Heart left ventricle (tissue), 16 donors: ENCODE measurements around the gene ZNF177. TPM values are rescaled to one million over a fixed set of nuclear protein-coding genes. Genes with fewer than 3 reads are reported as not detected.
A peak's percentile ranks its signal among the peaks of the same experiment; 100 is the strongest.

ENCODE experiments used
- ATAC-seq, 4 donors: fragments of 200-7000 bp; cut with Tn5 transposase; one replicate each; pipeline ENCODE4 v1.9.1; 2020 to 2022; ENCODE audit warnings: moderate library complexity in 4 of 4, mild to moderate bottlenecking in 3 of 4, moderate number of reproducible peaks in 1 of 4
- DNase-seq, 5 donors: peaks; one replicate each; pipeline ENCODE4 v3.0.0-alpha.2; 2020
- H3K27ac ChIP-seq, 12 donors: fragments of 200-600 bp; sonication (generic) in 4 of 12; one replicate each; pipeline versions ENCODE4 v1.5.0 to v1.8.0; 2016 to 2022; ENCODE audit warnings: mild to moderate bottlenecking in 2 of 12
- H3K27me3 ChIP-seq, 9 donors: fragments of 200-600 bp; sonication (generic) in 2 of 9; one replicate each; pipeline versions ENCODE4 v1.5.1 to v1.8.0; 2016 to 2022; ENCODE audit warnings: mild to moderate bottlenecking in 3 of 9
- H3K36me3 ChIP-seq, 9 donors: fragments of 200-600 bp; sonication (generic) in 2 of 9; one replicate each; pipeline versions ENCODE4 v1.5.0 to v1.8.0; 2018 to 2022; ENCODE audit warnings: mild to moderate bottlenecking in 2 of 9
- H3K4me1 ChIP-seq, 12 donors: fragments of 200-600 bp; sonication (generic) in 4 of 12; one replicate each; pipeline versions ENCODE4 v1.5.0 to v1.8.0; 2016 to 2022; ENCODE audit warnings: mild to moderate bottlenecking in 3 of 12
- H3K4me3 ChIP-seq, 12 donors: fragments of 200-600 bp; sonication (generic) in 4 of 12; one replicate each; pipeline versions ENCODE4 v1.5.0 to v1.8.0; 2017 to 2022; ENCODE audit warnings: mild to moderate bottlenecking in 9 of 12, moderate library complexity in 4 of 12
- H3K9me3 ChIP-seq, 12 donors: fragments of 200-600 bp; sonication (generic) in 4 of 12; one replicate each; pipeline versions ENCODE4 v1.5.0 to v1.8.0; 2016 to 2022; ENCODE audit warnings: mild to moderate bottlenecking in 1 of 12
- POLR2A ChIP-seq, 2 donors: fragments of 450-650 bp; IDR thresholded peaks; one replicate each; pipeline ENCODE4 v1.6.1; 2017; ENCODE audit warnings: antibody characterized with exemption in 2 of 2, mild to moderate bottlenecking in 2 of 2, moderate library complexity in 2 of 2
- WGBS, 4 donors: extraction: QIAGEN DNeasy Blood & Tissue Kit in 2 of 4; methylation state at CpG; one replicate each; pipeline versions ENCODE4 v1.1.5 to v1.1.7; 2013 to 2018; 5-methylcytosine and 5-hydroxymethylcytosine counted together
- intact Hi-C, 10 donors: fragments of 100-400 bp; cut with DNase I; formaldehyde crosslinking; loops; one replicate each; pipeline versions ENCODE4 v1.11.1 to v1.14.2; 2022
- polyA plus RNA-seq, 2 donors: library from polyadenylated mRNA; stranded (reverse); fragments of 200-250 nt; gene quantifications; one replicate each; pipeline ENCODE4 v1.2.3, GENCODE V29; 2013
- total RNA-seq, 9 donors: library from RNA; depleted of rRNA in 2 of 9; stranded (reverse); fragments of >200 nt in 2 of 9; fragmentation: NEBNext Ultra II Directional in 3 of 9; extraction: Animal tissue kit (Norgen Biotek cat#: 25700) in 3 of 9; gene quantifications; one replicate each; pipeline versions ENCODE4 v1.1.0 to v1.2.4, GENCODE V29; 2016 to 2023
- TF ChIP-seq, protein P1 (sequence below), 12 donors: fragments of 200-600 bp; sonication (generic) in 4 of 12; IDR thresholded peaks; one replicate each; pipeline versions ENCODE4 v1.5.0 to v1.8.0; 2018 to 2022; ENCODE audit warnings: antibody characterized with exemption in 12 of 12, mild to moderate bottlenecking in 5 of 12
- donor health status: ischemic (EF 13 %, LVEDD 7.1; RV severe dilation, severe dysfunction).
- donor health status: healthy with polysubstance abuse.
- donor health status: DM: no; HTN: yes; CAD: no.
- donor health status: DM: no; HTN: no; CAD: no.
- donor health status: ischemic (EF 25% LVEDD 6.9; RV normal size, moderate dysfunction).
- donor health status: ischemic (EF 25% LVEDD 5.7; RV mildly dilated, moderate dysfunction).
- donor health status: healthy.
- donor health status: DM: yes; HTN: yes; CAD: no.
- donor health status: ischemic (EF 35%, LVEDD 5.7; RV mildly dilated, moderate dysfunction).
- donor health status: nonischemic (EF 11% LVEDD 7.7; RV severe dilation, severe dysfunction).
- donor health status: DM: yes; HTN: yes; CAD: no.
- donor health status: PGD.
- donor health status: ischemic (EF 29% LVEDD 5.4; RV normal size, mild dysfunction).
- donor health status: nonischemic (EF 23%, LVEDD 6.1; RV moderate dilation, normal function).

ZNF177 gene
- total and polyA plus RNA-seq, 11 donors: 1.0 to 4.6 (median 1.8) TPM

DNA sequence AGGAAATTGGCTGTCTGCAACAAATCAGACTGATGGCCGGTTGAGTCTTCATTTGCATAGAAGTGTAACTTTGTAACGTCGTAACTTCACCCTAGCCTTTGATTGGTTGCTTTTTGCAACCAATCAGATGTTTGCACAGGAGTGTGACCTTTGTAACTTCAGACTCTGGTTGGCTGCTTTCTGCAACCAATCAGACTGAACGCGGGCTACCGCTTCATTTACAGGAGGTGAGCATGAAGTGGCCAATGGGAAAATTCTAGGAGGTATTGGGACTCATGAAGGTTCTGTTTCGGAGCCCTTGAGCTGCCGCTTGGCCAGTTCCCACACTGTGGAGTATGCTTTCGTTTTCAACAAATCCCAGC is 39.3 kb upstream of the ZNF177 start:
- 0 to 3% (median 1%) methylated on average over 9 of the region's 9 CpGs for WGBS, 4 donors
- peak overlapping the region; percentile 51 to 96 (median 72) for H3K4me3 ChIP-seq
- peak overlapping the region; percentile 69 to 93 (median 88) for H3K27ac ChIP-seq
- no peaks in the 10 kb centered on the region for H3K27me3 ChIP-seq
- intact Hi-C loops: loop anchor here in 3 of 10 donors (5.0 to 10.0 kb wide), 2 partner anchors 111 to 214 kb away; partner anchors contain the start of genes ZNF266 (in 2 of the 3) and ZNF426 (in 1 of the 3)
- ATAC-seq: peak; percentile 82 to 90 (median 89)
- peaks cover 0 to 45% (median 19%) of the 10 kb centered on the region in 12 donors for H3K9me3 ChIP-seq
- peak; percentile 70 to 86 (median 82) for DNase-seq
- peaks cover 0 to 34% (median 4%) of the 10 kb centered on the region in 9 donors for H3K36me3 ChIP-seq
- H3K4me1 ChIP-seq: peaks cover 0 to 17% (median 6%) of the 10 kb centered on the region in 12 donors
- TF ChIP-seq, protein P1, sequence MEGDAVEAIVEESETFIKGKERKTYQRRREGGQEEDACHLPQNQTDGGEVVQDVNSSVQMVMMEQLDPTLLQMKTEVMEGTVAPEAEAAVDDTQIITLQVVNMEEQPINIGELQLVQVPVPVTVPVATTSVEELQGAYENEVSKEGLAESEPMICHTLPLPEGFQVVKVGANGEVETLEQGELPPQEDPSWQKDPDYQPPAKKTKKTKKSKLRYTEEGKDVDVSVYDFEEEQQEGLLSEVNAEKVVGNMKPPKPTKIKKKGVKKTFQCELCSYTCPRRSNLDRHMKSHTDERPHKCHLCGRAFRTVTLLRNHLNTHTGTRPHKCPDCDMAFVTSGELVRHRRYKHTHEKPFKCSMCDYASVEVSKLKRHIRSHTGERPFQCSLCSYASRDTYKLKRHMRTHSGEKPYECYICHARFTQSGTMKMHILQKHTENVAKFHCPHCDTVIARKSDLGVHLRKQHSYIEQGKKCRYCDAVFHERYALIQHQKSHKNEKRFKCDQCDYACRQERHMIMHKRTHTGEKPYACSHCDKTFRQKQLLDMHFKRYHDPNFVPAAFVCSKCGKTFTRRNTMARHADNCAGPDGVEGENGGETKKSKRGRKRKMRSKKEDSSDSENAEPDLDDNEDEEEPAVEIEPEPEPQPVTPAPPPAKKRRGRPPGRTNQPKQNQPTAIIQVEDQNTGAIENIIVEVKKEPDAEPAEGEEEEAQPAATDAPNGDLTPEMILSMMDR (IDR thresholded peaks at IDR 0.05): no peak
- TF ChIP-seq POLR2A (IDR thresholded peaks at IDR 0.05): no peak

DNA sequence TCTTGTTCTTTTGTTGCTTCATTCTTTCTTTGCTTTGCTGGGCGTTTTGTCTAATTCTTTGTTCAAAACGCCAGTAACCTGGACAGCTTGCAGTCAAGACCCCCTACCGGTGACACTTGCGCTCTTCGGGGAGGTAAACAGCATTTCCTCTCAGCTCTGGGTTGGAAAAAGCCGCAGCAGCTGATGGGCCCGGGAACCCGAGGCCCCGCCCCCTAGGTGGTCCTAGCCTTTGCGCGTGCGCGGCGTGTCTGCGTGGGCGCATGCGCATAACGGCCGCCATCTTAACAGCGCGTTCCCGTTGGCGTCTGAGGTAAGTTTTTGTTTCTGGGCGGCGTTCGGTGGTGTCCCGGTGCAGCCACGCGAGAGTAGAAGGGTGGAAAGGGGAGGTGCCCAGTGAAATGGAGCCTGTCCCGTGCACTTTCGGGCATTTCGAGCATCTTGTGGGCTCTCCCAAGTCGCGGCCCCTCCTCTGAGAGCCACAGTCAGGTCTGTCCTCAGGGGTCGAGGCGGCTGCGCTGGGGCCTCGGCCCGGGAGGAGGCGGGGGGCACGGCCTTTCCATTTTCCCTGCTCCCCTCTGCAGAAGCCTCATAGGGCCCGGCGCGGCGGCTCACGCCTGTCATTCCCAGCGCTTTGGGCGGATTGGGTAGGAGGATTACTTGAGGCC is 38.8 kb upstream of the ZNF177 start, which contains the start of gene ZNF559:
Gene ZNF559, plus strand, starts transcription at position 261 of the 665 bp plus-strand sequence. CDS start 14,371 bp downstream, outside the sequence.
- 0% methylated on average over 44 to 48 of the region's 48 CpGs for WGBS, 4 donors
- peaks cover 0 to 40% (median 5%) of the 10 kb centered on the region in 9 donors for H3K36me3 ChIP-seq
- intact Hi-C loops: loop anchor here in 3 of 10 donors (1.0 to 10.0 kb wide), 3 partner anchors 15 to 213 kb away; partner anchors contain the start of genes ZNF266 (in 2 of the 3), ZNF699 (in 2 of the 3) and ZNF426 (in 1 of the 3)

DNA sequence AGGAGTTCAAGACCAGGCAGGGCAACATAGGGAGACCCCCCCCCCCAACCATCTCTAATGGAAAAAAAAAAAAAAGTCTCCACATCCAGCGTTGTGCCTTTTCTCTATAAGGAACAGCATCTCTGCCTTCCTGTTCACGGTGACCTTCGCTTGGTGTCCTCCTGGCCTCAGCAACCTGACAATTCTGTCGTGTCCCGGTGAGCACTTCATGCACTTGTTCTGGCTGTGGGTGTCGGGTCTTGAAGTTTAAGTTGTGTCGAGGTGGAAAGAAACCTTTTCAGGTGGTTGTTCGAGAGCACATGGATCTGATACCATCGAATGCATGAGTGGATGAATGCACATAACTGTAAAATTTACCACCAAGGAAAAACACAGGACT is 38.2 kb upstream of the ZNF177 start:
- H3K4me3 ChIP-seq: peak overlapping the region; percentile 51 to 96 (median 72)
- WGBS, 4 donors: 31 to 47% (median 46%) methylated on average over 9 of the region's 9 CpGs
- ATAC-seq (no peak), DNase-seq (no peak)
- H3K27ac ChIP-seq: peak overlapping the region; percentile 69 to 93 (median 88)
- TF ChIP-seq, protein P1 (IDR thresholded peaks at IDR 0.05): no peak
- no peak for TF ChIP-seq POLR2A (IDR thresholded peaks at IDR 0.05)
- no peaks in the 10 kb centered on the region for H3K27me3 ChIP-seq
- peaks cover 0 to 55% (median 29%) of the 10 kb centered on the region in 12 donors for H3K9me3 ChIP-seq
- H3K4me1 ChIP-seq: peaks cover 0 to 17% (median 6%) of the 10 kb centered on the region in 12 donors
- intact Hi-C loops: loop anchor here in 3 of 10 donors (1.0 to 10.0 kb wide), 3 partner anchors 15 to 213 kb away; partner anchors contain the start of genes ZNF266 (in 2 of the 3), ZNF699 (in 2 of the 3) and ZNF426 (in 1 of the 3)
- peaks cover 0 to 45% (median 5%) of the 10 kb centered on the region in 9 donors for H3K36me3 ChIP-seq

More for the DNA sequence above, 38.8 kb upstream of the ZNF177 start, which contains the start of gene ZNF559:
- peak within 1 kb of the TSS; percentile 51 to 96 (median 72) for H3K4me3 ChIP-seq
- H3K27ac ChIP-seq: peak within 1 kb of the TSS; percentile 69 to 93 (median 88)
- peaks cover 0 to 17% (median 6%) of the 10 kb centered on the region in 12 donors for H3K4me1 ChIP-seq
- peaks cover 0 to 50% (median 24%) of the 10 kb centered on the region in 12 donors for H3K9me3 ChIP-seq
- TF ChIP-seq, protein P1 (IDR thresholded peaks at IDR 0.05): peak in 8 of 12 donors; percentile 4 to 44 (median 29)
- TF ChIP-seq POLR2A (IDR thresholded peaks at IDR 0.05): peak in 1 of 2 donors; percentile 67
- DNase-seq (peak; percentile 93 to 97 (median 94)), ATAC-seq (peak; percentile 97 to 99 (median 98))
- no peaks in the 10 kb centered on the region for H3K27me3 ChIP-seq

DNA sequence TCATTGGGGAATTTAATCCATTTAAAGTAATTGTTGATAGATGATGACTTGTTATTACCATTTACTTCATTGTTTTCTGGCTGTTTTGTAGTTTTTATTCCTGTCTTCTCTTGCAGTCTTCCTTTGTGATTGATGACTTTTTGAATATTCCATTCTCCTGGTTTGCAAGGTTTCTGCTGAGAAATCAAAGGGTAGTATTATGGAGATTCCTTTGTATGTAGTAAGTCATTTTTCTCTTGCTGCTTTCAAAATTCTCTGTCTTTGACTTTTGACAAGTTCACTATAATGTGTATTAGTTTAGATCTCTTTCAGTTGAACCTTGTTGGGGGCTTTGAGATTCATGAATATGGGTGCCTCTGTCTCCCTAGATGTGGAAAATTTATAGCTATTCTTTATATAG is 32.8 kb upstream of the ZNF177 start:
- intact Hi-C loops: loop anchor here in 3 of 10 donors (5.0 to 10.0 kb wide), 2 partner anchors 77 to 105 kb away; partner anchors contain the start of gene ZNF266 (in 2 of the 3)
- H3K4me1 ChIP-seq: peaks cover 0 to 6% (median 1%) of the 10 kb centered on the region in 12 donors
- H3K27ac ChIP-seq: no peak overlapping the region
- H3K9me3 ChIP-seq: peaks cover 5 to 100% (median 81%) of the 10 kb centered on the region in 12 donors
- no peak overlapping the region for H3K4me3 ChIP-seq
- TF ChIP-seq POLR2A (IDR thresholded peaks at IDR 0.05): no peak
- TF ChIP-seq, protein P1 (IDR thresholded peaks at IDR 0.05): no peak
- DNase-seq: no peak
- peaks cover 0 to 98% (median 30%) of the 10 kb centered on the region in 9 donors for H3K36me3 ChIP-seq
- ATAC-seq: no peak
- no peaks in the 10 kb centered on the region for H3K27me3 ChIP-seq
